ENCODE results near the gene MYZAP.

DNA sequence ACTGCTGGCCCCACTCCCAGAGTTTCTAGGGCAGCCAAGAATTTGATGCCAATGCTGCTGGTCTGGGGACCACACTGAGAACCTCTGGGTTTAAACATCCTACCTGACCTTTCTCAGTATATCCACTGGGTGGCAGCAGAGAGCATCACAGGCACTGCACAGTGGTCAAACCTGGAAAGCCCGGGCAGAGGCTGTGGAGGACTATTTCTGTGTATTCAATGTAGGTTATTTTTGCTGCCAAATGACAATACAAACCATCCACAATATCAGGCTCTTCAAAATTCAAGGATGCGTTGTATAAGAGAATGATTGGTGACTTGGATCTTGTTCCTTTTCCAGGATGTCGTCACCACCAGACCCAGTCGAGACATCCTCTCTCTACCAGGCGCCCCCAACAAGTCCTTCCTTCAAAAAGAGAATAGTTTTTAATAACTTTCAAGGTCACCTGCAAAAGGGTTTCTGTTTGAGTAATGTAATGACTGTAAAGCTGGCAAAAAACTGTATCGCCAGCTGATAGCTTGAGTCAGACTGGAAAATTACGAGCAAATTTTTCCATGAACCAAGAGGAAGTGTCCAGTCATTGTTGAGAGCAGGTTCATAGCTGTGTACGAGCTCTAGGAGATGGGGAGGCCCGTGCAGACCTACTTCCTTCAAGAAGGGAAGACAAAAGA, 30.5 kb upstream of the MYZAP start:
- TF ChIP-seq, protein P1, sequence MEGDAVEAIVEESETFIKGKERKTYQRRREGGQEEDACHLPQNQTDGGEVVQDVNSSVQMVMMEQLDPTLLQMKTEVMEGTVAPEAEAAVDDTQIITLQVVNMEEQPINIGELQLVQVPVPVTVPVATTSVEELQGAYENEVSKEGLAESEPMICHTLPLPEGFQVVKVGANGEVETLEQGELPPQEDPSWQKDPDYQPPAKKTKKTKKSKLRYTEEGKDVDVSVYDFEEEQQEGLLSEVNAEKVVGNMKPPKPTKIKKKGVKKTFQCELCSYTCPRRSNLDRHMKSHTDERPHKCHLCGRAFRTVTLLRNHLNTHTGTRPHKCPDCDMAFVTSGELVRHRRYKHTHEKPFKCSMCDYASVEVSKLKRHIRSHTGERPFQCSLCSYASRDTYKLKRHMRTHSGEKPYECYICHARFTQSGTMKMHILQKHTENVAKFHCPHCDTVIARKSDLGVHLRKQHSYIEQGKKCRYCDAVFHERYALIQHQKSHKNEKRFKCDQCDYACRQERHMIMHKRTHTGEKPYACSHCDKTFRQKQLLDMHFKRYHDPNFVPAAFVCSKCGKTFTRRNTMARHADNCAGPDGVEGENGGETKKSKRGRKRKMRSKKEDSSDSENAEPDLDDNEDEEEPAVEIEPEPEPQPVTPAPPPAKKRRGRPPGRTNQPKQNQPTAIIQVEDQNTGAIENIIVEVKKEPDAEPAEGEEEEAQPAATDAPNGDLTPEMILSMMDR (IDR thresholded peaks at IDR 0.05), result peak; percentile 96
- no peak for TF ChIP-seq ZFX (IDR thresholded peaks at IDR 0.05; ENCODE audit: borderline replicate concordance)

All from 22Rv1 (cell line).